Amniotic stem cell (primary cell): ENCODE measurements around the gene DARS1.
"Not testable (repeated sequence)": the region's sequence is repeated elsewhere in the genome, so short reads cannot be mapped to it uniquely, and the experiment has no call there.

Experiments used
- DNase-seq: peaks from one replicate; lab custom pipeline; 2025; lab: John Stamatoyannopoulos, UW

The DARS1 gene

GRCh38 chr2:135876770-135877169, 108.7 kb downstream of the DARS1 start:
- not testable (repeated sequence) for DNase-seq

GRCh38 chr2:135876066-135876711, 109.2 kb downstream of the DARS1 start, which contains the start of gene MCM6:
TSS of gene MCM6 (minus strand) at chr2:135876443. CDS start at chr2:135876365, 78 bp downstream.
- DNase-seq: peak; percentile 91

- no peak for DNase-seq
Measured at GRCh38 chr2:135875491-135876065, 109.8 kb downstream of the DARS1 start.

GRCh38 chr2:135874777-135875365, 110.6 kb downstream of the DARS1 start:
- DNase-seq: no peak

- DNase-seq: no peak
Measured at GRCh38 chr2:135870571-135870970, 114.9 kb downstream of the DARS1 start.

- DNase-seq: no peak
Measured at GRCh38 chr2:135863233-135863632, 122.2 kb downstream of the DARS1 start.

GRCh38 chr2:135862718-135863117, 122.7 kb downstream of the DARS1 start:
- DNase-seq: no peak
